MM.1S (cell line): Measurements from ENCODE around the gene FARP1.

Source experiments
- DNase-seq: peaks from one replicate; pipeline ENCODE4 v3.0.0-alpha.2; 2015
- H2AFZ ChIP-seq: fragments of 300-600 bp; sonication (generic); 2 replicates; pipeline ENCODE4 v1.6.0; 2016; ENCODE audit warnings: antibody characterized with exemption, low read length
- H3F3A ChIP-seq: fragments of 300-600 bp; sonication (generic); 2 replicates; pipeline ENCODE4 v1.6.1; 2016; ENCODE audit warnings: mild to moderate bottlenecking, antibody characterized with exemption, low read length, moderate library complexity, mixed read lengths; ENCODE audit not compliant: insufficient read depth
- H3K27ac ChIP-seq: fragments of 300-600 bp; sonication (generic); 2 replicates; pipeline ENCODE4 v1.5.1; 2016; ENCODE audit warnings: mild to moderate bottlenecking, low read length
- H3K27me3 ChIP-seq: fragments of 300-600 bp; sonication (generic); replicated peaks from 2 replicates; pipeline ENCODE4 v1.6.0; 2016; ENCODE audit warnings: low read length; ENCODE audit not compliant: insufficient read depth
- H3K36me3 ChIP-seq: fragments of 300-600 bp; sonication (generic); replicated peaks from 2 replicates; pipeline ENCODE4 v1.6.1; 2016; ENCODE audit warnings: mild to moderate bottlenecking, low read length, mixed read lengths; ENCODE audit not compliant: insufficient read depth
- H3K4me1 ChIP-seq: fragments of 300-600 bp; sonication (generic); 2 replicates; pipeline ENCODE4 v1.6.1; 2016; ENCODE audit warnings: low read length, mixed read lengths
- H3K4me2 ChIP-seq: fragments of 300-600 bp; sonication (generic); 2 replicates; pipeline ENCODE4 v1.6.0; 2016; ENCODE audit warnings: low read depth, low read length
- H3K4me3 ChIP-seq: fragments of 300-600 bp; sonication (generic); 2 replicates; pipeline ENCODE4 v1.5.1; 2016; ENCODE audit warnings: low read length, mixed read lengths
- H3K79me2 ChIP-seq: fragments of 300-600 bp; sonication (generic); 2 replicates; pipeline ENCODE4 v1.6.1; 2016; ENCODE audit warnings: mixed run types, low read length, mixed read lengths
- H3K9ac ChIP-seq: fragments of 300-600 bp; sonication (generic); 2 replicates; pipeline ENCODE4 v1.6.1; 2016; ENCODE audit warnings: low read length, mixed read lengths
- H3K9me2 ChIP-seq: fragments of 300-600 bp; sonication (generic); replicated peaks from 2 replicates; pipeline ENCODE4 v1.6.1; 2016; ENCODE audit warnings: mild to moderate bottlenecking, low read length, mixed read lengths; ENCODE audit not compliant: insufficient read depth
- H3K9me3 ChIP-seq: fragments of 300-600 bp; sonication (generic); replicated peaks from 2 replicates; pipeline ENCODE4 v1.6.1; 2016; ENCODE audit warnings: mild to moderate bottlenecking, low read length, mixed read lengths; ENCODE audit not compliant: insufficient read depth
- H4K20me1 ChIP-seq: fragments of 300-600 bp; sonication (generic); 2 replicates; pipeline ENCODE4 v1.6.1; 2016; ENCODE audit warnings: mild to moderate bottlenecking, low read length, moderate library complexity, mixed read lengths; ENCODE audit not compliant: insufficient read depth
- CTCF ChIP-seq: fragments of 300-600 bp; sonication (generic); IDR thresholded peaks from 2 replicates; pipeline ENCODE4 v1.5.1; 2016; ENCODE audit warnings: antibody characterized with exemption, low read length, mixed read lengths
- EZH2 ChIP-seq: fragments of 300-600 bp; sonication (generic); optimal IDR thresholded peaks from 2 replicates; pipeline ENCODE3; 2017; ENCODE audit warnings: low read depth, mild to moderate bottlenecking, antibody characterized with exemption, low read length, mixed read lengths
- EZH2phosphoT487 ChIP-seq: fragments of 300-600 bp; sonication (generic); IDR thresholded peaks from 2 replicates; pipeline ENCODE4 v1.6.1; 2018; ENCODE audit warnings: antibody characterized with exemption, low read length

The FARP1 gene

GRCh38 chr13:98198683-98199082 is 55.8 kb downstream of the FARP1 start:
- H3K79me2 ChIP-seq, result no peaks in the 10 kb centered on the region
- no peaks in the 10 kb centered on the region for H3K27me3 ChIP-seq
- no peak overlapping the region for H2AFZ ChIP-seq
- H3K9me3 ChIP-seq, result no peaks in the 10 kb centered on the region
- H3F3A ChIP-seq, result no peaks in the 10 kb centered on the region
- DNase-seq, result no peak
- H3K4me2 ChIP-seq, result no peak overlapping the region
- no peak overlapping the region for H3K27ac ChIP-seq
- no peak for TF ChIP-seq EZH2
- no peak for TF ChIP-seq EZH2phosphoT487
- no peak for TF ChIP-seq CTCF
- no peaks in the 10 kb centered on the region for H3K36me3 ChIP-seq
- H3K9me2 ChIP-seq, result no peaks in the 10 kb centered on the region
- H3K4me1 ChIP-seq, result no peaks in the 10 kb centered on the region
- H3K4me3 ChIP-seq, result no peak overlapping the region
- no peaks in the 10 kb centered on the region for H4K20me1 ChIP-seq
- no peak overlapping the region for H3K9ac ChIP-seq

- no peaks in the 10 kb centered on the region for H3K79me2 ChIP-seq
- no peak overlapping the region for H3K4me3 ChIP-seq
- no peaks in the 10 kb centered on the region for H3K4me1 ChIP-seq
- H3K27ac ChIP-seq, result no peak overlapping the region
- no peaks in the 10 kb centered on the region for H3F3A ChIP-seq
- H3K9me3 ChIP-seq, result no peaks in the 10 kb centered on the region
- no peak for DNase-seq
- H3K27me3 ChIP-seq, result no peaks in the 10 kb centered on the region
- no peak overlapping the region for H3K4me2 ChIP-seq
- H3K36me3 ChIP-seq, result no peaks in the 10 kb centered on the region
- TF ChIP-seq EZH2 (no peak), CTCF (no peak), EZH2phosphoT487 (no peak)
- no peak overlapping the region for H2AFZ ChIP-seq
- H4K20me1 ChIP-seq, result no peaks in the 10 kb centered on the region
- no peak overlapping the region for H3K9ac ChIP-seq
- no peaks in the 10 kb centered on the region for H3K9me2 ChIP-seq
These were observed 56.6 kb downstream of the FARP1 start for GRCh38 chr13:98199480-98199879.

- no peaks in the 10 kb centered on the region for H3K9me3 ChIP-seq
- H2AFZ ChIP-seq, result no peak overlapping the region
- no peaks in the 10 kb centered on the region for H3K27me3 ChIP-seq
- H3K79me2 ChIP-seq, result no peaks in the 10 kb centered on the region
- H3K4me1 ChIP-seq, result no peaks in the 10 kb centered on the region
- H3K9ac ChIP-seq, result no peak overlapping the region
- TF ChIP-seq EZH2 (no peak), EZH2phosphoT487 (no peak), CTCF (no peak)
- H3K27ac ChIP-seq, result no peak overlapping the region
- H3K36me3 ChIP-seq, result no peaks in the 10 kb centered on the region
- H4K20me1 ChIP-seq, result no peaks in the 10 kb centered on the region
- H3K4me3 ChIP-seq, result no peak overlapping the region
- no peaks in the 10 kb centered on the region for H3F3A ChIP-seq
- no peaks in the 10 kb centered on the region for H3K9me2 ChIP-seq
- no peak for DNase-seq
- H3K4me2 ChIP-seq, result no peak overlapping the region
These were observed 57.5 kb downstream of the FARP1 start for GRCh38 chr13:98200211-98200878.
